NCI-H345 (cell line): ENCODE data around the gene TNFRSF12A.
"Not testable (repeated sequence)": the region's sequence is repeated elsewhere in the genome, so short reads cannot be mapped to it uniquely, and the experiment has no call there.

Source experiments
- DNase-seq: peaks from one replicate; lab custom pipeline; 2025; lab: John Stamatoyannopoulos, UW

TNFRSF12A gene

GRCh38 chr16:3049921-3050481 is 29.8 kb downstream of the TNFRSF12A start:
- no peak for DNase-seq

GRCh38 chr16:3050487-3050886 is 30.3 kb downstream of the TNFRSF12A start:
- DNase-seq = no peak

GRCh38 chr16:3051009-3051408 is 30.8 kb downstream of the TNFRSF12A start:
- no peak for DNase-seq

GRCh38 chr16:3051494-3051893 is 31.3 kb downstream of the TNFRSF12A start:
- DNase-seq = no peak

GRCh38 chr16:3052571-3053329 is 32.6 kb downstream of the TNFRSF12A start:
- not testable (repeated sequence) for DNase-seq

- not testable (repeated sequence) for DNase-seq
Observed at GRCh38 chr16:3053330-3053710, 33.2 kb downstream of the TNFRSF12A start.

GRCh38 chr16:3054965-3055733 is 35.0 kb downstream of the TNFRSF12A start:
- no peak for DNase-seq

GRCh38 chr16:3055734-3056115 is 35.6 kb downstream of the TNFRSF12A start:
- not testable (repeated sequence) for DNase-seq

- no peak for DNase-seq
Observed at GRCh38 chr16:3056336-3057180, 36.4 kb downstream of the TNFRSF12A start.

GRCh38 chr16:3057181-3058138 is 37.3 kb downstream of the TNFRSF12A start:
- DNase-seq = no peak

- peak; percentile 30 for DNase-seq
Observed at GRCh38 chr16:3058139-3059030, 38.2 kb downstream of the TNFRSF12A start.

GRCh38 chr16:3059041-3059722 is 39.0 kb downstream of the TNFRSF12A start:
- DNase-seq = peak; percentile 84

GRCh38 chr16:3059723-3060242 is 39.6 kb downstream of the TNFRSF12A start:
- no peak for DNase-seq

- no peak for DNase-seq
Observed at GRCh38 chr16:3060339-3061127, 40.4 kb downstream of the TNFRSF12A start.

GRCh38 chr16:3062553-3062952 is 42.4 kb downstream of the TNFRSF12A start:
- DNase-seq = no peak

- no peak for DNase-seq
Observed at GRCh38 chr16:3063625-3064386, 43.6 kb downstream of the TNFRSF12A start.

- no peak for DNase-seq
Observed at GRCh38 chr16:3065069-3065741, 45.0 kb downstream of the TNFRSF12A start, which contains the start of gene IL32. Gene IL32, plus strand, starts transcription at chr16:3065640. Its CDS starts 172 bp downstream, at chr16:3065812.
